T-helper 2 cell (primary cell): ENCODE measurements around the gene PTDSS2.
"Not testable (repeated sequence)": the region's sequence is repeated elsewhere in the genome, so short reads cannot be mapped to it uniquely, and the experiment has no call there.

Source experiments
- DNase-seq, 5 experiments: peaks; one replicate each; pipeline versions ENCODE4 v3.0.0 to v3.0.0-alpha.2; 2012 to 2022

The PTDSS2 gene

DNA sequence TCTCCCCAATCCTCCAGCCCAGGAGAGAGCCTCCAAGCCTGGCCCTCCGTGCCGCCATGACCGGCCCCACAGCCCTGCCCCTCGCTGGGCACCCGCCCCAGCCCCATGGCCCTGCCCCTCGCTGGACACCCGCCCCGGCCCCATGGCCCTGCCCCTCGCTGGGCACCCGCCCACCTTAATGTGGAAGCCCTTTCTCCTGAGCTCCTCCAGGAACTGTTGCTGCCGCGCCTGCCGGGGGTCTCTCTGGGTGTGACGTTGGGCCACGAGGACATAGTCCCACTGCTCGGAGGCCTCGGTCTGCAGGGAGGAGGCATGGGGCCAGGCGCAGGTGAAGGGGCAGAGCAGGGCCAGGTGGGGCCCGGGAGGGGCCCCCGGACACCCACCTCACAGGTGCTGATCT, 16.4 kb upstream of the PTDSS2 start:
- no peak for DNase-seq

DNA sequence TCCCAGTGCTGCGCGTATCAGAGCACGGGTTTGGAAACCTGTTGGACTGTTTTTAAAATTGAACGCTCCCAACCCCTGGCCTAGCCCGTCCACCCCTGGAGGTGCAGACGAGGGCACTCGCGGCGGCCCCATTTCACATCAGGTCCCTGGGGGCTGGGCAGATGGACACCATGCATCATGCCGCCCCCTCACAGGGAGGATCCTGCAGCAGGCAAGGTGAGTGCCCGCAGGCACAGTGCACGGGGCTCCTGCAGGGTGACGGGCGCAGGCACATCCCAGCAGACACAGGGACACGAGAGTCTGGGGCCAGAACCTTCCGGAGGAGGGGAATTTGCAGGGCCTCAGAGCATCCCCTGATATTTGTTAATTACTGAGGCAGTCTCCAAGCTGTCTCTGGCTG, 15.6 kb upstream of the PTDSS2 start:
- DNase-seq, result no peak

DNA sequence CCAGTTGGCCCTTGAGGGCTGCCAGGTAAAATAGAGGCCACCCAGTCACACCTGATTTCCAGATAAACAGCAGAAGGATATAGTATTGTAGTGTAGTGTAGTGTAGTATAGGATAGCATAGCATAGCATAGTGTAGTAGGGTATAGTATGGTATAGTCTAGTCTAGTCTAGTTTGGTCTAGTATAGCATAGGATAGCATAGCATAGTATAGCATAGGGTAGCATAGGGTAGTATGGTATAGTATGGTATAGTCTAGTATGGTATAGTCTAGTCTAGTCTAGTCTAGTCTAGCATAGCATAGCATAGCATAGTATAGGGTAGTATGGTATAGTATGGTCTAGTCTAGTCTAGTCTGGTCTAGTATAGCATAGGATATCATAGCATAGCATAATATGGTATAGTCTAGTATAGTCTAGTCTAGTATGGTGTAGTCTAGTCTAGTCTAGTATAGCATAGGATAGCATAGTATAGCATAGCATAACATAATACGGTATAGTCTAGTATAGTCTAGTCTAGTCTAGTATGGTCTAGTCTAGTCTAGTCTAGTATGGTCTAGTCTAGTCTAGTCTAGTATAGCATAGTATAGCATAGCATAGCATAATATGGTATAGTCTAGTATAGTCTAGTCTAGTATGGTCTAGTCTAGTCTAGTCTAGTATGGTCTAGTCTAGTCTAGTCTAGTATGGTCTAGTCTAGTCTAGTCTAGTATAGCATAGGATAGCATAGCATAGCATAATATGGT, 14.9 kb upstream of the PTDSS2 start:
- DNase-seq, result not testable (repeated sequence)

DNA sequence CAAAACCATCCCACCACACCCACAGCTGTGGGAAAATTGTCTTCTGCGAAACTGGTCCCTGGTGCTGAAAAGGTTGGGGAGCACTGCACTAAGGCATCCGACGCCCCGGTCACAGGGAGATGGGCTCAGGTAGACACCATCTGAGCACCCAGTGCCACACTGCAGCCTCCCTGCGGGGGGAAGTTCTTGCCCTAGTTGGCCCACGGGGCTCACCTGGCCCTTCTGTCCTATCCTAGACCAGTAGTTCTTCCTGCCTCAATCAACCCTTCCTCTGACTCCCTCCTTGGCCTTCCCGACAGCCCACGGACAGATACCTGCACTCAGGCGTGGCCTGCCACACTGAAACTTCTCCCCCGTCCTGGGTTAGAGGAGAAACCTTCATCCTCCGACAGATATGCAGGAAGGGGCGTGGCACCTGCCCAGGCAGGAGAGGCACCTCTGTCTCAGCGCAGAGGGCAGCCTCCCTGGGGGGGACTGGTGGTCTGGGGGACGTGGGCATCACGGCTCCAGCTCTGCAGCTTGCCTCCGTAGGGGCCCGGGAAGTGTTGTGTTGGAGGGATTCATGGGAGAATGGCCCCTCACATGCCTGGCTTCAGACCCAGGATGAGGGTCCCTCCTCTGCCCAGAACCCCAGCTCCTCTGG, 12.7 kb upstream of the PTDSS2 start:
- DNase-seq, result peak in 1 of 5 experiments; percentile 1

DNA sequence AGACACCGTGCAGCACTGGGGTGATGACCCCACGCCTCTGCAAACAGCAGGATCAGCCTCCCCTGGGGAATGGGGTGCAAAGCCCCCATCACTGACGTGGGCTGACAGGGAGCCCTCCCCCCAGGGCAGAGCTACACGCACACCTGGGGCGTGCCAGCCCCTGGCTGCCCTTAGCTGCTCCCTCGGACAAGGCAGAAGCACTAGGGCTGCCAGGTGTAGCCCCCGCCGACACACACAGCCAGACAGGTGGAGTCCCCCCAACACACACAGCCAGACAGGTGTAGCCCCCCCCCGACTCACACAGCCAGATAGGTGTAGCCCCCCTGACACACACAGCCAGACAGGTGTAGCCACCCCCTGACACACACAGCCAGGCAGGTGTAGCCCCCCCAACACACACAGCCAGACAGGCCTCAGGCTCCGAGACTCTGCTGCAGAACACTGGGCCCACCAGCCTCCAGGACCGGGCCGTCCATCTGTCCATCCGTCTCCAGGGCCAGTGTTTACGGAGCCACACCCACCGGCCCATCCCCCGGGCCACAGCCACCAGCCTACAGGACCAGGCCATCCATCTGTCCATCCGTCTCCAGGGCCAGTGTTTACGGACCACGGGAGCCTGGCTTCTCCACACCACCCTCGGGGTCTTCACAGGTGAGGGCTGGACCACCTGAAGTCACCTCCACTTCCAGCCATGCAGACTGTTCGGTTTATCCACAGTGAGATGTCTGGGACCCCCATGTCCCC, 11.8 kb upstream of the PTDSS2 start:
- peak in 1 of 5 experiments; percentile 2 for DNase-seq

DNA sequence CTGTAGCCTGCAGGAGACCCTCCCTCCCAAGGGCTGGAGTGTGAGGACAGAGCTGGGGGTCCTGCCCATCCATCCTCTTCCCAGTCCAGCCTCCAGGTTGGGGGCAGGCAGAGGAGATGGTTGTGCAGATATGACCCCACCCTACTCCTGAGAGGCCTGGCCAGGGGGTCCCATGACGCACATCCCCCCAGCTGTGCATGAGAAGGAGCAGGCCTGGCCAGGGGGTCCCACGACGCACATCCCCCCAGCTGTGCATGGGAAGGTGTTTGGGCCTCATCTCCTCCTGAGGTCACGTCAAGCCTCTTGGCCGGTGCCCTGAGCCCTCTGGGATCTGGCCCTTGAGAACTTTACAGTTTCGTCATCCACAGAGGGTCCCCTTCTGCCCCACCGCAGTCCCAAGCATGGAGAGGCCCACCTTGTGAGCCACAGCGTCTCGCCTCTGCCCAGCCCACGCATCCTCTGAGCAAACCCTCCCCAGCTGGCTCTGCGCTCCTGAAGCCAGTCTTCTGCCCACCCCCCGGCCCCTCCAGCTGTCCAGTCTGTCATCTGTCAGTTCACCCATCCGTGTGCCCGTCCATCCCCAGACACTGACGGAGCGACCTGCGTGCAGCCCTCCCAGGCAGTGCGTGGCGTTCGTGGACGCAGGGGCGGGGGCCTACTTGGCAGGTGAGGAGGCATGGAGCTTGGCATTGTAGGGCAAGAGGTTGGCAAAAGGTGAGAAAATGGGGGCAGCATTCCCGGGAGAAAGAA, 10.6 kb upstream of the PTDSS2 start:
- DNase-seq, result peak in 1 of 5 experiments; percentile 2

DNA sequence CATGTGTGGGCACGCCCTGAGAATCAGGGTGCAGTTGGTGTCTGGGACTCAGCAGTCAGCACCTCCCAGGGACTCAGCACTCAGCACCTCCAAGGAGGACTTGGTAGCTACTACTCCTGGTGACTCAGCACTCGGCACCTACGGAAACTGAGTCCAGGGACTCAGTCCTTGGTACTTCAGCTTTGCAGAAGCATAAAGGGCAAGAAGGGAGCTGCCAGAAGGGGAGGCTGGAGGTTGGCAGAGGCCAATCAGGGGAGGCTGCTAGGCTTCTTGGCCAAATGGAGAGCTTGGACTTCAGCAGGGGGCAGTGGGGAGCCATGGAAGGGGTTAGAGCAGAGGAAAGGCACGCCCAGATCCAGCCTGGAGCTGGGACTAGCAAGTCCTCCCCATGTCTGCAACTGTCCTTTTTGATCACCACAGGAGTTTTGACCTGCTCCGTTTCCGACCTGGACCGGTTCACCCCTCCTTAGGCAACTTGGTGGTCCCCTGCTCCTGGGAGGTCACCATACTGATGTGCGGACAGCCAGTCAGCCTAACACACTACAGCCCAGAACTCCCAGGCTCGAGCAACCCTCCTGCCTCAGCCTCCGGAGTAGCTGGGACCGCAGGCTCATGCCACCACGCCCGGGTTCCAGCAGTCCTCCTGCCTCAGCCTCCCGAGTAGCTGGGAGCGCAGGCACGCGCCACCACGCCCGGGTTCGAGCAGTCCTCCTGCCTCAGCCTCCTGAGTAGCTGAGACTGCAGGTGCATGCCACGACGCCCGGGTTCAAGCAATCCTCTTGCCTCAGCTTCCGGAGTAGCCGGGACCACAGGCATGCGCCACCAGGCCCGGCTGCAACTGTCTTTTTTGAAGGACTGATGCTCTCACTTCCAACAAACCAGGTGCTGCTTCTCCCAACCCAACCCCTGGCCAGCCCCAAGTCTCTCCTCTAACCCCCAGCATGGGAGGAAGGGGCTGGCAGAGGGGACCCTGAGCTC, 9.7 kb upstream of the PTDSS2 start:
- DNase-seq, result peak in 1 of 5 experiments; percentile 3

DNA sequence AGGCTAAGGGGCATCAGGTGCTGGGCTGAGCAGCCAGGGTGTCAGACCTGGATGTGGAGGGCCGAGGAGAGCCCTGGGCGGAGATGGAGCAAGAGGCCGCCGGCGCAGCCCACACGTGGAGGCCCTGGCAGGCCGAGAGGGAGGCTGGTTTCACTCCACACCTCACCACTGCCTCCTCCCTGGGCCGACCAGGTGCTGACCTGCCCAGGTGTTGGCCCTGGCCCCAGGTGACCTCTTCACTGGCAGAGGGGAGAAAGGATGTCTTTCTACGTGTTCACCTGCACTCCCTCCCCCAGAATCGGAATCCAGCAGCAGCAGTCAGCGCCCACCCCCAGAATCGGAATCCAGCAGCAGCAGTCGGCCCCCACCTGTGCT, 9.0 kb upstream of the PTDSS2 start:
- no peak for DNase-seq

DNA sequence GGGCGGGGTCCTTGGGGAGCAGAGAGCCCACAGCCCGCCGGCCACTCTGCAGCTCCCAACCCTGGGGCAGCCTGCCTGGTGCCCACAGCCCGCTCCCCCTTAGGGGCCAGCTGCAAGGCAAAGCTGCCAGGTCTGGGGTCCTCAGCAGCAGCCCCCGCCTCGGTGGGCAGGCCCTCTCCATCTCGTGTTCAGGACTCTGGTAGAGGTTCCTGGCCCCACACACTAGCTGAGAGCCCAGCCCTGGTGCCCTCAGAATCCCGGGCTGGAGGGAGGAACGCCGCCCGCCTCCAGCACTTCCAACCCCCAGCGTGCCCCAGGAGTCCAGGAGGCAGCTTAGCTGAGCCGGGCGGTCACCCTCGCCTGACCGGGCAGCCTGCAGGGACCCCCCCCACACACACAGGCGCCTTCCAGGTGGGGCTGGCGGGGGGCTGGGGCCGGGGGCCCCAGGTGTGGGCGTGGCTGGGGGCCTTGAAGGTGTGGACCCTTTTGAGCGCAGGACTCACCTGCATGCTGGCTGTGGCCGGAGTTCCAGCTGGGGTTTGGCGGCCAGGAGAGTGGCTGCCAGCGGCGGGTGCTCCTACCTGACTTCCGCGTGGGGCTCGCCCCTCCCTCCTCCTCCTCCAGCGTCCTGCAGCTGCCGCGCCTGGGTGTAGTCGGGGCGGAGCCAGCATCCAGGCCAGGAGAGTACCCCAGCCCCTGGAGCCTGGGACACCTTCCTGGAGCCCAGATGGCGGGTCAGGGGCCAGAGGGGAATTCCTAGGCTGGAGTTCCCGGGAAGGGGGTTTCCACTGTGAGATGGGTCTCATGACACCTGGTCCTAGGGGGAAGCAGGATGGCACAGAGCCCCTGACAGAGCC, 8.4 kb upstream of the PTDSS2 start, which contains the start of gene ANO9:
TSS of gene ANO9 (minus strand) at position 594 of the 857 bp plus-strand sequence. CDS start at position 509, 85 bp downstream.
- peak; percentile 38 to 81 (median 45) for DNase-seq

DNA sequence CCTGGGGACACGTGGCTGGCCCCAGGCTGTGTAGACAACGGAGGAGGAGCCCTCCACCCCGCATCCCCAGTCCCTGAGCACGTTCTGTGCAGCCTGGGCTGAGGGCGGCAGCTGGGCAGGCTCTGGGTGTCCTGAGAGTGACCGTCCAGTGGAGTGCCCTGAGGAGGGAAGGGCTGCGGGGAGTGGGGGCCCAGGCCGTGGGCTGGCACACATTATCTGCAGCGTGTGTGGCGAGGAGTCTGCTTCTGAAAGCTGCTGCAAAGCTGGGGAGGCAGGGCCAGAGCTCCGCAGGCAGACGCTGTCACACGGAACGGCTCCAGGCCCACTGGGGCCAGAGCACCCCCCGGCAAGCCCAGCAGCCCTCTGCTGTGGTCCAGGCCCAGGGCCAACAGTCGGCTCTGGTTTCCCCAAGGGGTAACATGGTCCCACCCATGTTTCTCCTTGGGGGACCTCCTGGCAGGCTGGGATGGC, 7.4 kb upstream of the PTDSS2 start:
- DNase-seq, result no peak

DNA sequence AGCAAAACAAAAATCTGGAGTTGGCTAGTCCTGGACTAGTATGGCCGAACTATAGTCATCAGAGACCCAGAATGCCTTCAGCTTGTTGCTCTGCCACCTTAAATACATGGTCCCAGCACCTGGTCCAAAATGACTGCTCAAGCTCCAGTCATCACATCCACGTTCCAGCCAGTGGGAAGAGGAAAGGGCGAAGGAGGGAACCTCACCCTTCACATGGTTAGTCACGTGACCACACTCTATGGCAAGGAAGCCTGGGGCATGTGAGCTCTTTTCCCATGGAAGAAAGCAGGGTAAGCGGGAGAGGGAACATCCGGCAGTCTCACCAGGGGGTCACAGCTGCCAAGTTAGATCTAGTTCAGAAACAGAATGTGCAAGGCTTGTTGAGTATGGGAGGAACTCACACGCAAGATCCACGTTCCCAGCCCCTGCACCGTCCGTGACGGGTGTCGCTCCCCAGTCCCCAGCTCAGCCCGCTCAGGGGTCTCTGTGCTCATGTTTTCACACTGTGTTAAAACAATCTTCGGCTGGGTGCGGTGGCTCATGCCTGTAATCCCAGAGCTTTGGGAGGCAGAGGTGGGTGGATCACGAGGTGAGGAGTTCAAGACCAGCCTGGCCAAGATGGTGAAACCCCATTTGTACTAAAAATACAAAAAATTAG, 6.4 kb upstream of the PTDSS2 start:
- no peak for DNase-seq

DNA sequence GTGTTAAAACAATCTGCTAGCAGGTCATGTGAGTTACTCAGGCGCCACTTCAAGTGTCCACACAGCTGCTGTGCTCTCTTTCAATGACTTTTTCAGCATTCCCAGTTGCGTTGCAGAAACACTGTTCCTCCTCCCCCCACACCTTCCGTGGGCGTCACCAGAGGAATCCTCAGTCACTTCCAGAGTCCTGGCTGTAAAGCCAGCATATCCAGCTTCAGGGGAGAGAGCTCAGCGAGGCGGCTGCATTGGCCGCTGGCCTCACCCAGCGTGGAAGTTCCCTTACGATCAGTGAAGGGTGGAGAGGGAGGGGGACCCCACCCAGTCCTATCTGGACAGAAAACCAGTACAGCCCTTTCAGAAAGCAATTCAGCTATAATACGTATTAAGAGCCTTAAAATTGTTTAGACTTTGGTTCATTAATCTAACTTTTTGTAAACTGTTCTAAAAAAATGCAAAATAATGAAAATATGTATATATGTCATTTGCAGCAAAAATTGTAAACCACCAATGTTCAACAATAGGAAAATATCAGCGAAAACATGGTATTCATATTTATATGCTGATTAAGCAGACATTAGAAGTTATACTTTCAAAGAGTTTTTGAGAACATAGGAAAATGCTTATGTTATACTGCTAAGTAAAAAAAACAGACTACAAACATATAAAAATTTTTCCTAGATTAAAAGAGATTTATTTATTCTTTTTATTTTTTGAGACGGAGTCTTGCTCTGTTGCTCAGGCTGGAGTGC, 5.5 kb upstream of the PTDSS2 start:
- no peak for DNase-seq

DNA sequence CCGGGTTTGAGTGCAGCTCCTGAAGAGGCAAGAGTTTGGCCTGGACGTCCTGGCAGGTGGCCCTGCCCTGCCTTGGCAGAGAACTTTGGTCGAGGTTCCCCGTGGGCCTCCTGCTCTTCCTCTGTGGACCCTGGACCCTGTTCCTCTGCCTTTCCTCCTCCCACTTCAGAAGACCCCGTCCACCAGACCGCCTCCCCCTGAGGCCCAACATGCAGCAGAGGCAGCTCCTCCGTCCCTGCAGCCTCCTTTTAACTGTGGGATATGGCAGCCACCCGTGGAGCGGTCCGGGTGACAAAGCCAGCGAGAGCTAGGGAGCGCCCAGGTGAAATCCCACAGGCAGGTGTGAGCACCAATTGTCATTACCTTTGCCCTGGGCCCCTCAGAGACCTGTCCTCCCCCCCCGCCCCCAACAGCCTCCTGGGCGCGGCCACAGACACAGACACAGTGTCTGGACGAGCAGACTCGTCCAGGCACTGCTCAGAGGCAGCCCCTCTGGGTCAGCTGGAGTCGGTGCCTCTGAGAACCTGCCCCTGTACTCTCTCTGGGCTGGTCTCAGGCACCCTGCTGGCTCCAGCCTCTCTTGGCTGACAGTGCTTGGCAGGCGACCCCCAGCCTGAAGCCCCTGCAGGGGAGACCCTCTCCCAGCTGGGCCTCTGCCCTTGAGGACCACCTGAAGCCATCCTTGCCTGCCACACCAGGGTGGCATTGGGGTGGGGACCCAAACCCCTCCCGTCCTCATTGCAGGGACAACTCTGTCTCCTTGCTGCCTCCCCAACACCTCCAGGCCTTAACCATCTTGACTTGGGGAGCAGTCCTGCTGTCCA, 4.1 kb upstream of the PTDSS2 start:
- no peak for DNase-seq

DNA sequence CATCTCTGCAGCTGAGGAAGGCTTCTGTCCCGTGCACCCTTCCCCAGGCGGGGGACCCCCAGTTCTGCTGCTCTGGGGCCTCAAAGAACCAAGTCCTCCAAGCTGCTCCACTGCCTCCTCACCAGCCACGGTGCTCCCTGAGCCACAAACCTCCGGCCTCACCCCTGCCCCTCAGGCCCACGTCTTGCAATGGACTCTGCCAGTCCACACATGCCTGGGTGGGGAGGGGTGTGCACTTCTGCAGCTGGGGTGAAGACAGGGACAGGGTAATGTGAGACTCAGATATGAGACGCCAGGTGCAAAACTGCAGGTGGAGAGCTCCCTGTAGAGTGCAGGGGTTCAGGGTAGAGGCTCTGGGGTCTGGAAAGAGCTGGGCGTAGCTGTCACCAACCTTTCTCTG, 3.2 kb upstream of the PTDSS2 start:
- DNase-seq, result no peak

DNA sequence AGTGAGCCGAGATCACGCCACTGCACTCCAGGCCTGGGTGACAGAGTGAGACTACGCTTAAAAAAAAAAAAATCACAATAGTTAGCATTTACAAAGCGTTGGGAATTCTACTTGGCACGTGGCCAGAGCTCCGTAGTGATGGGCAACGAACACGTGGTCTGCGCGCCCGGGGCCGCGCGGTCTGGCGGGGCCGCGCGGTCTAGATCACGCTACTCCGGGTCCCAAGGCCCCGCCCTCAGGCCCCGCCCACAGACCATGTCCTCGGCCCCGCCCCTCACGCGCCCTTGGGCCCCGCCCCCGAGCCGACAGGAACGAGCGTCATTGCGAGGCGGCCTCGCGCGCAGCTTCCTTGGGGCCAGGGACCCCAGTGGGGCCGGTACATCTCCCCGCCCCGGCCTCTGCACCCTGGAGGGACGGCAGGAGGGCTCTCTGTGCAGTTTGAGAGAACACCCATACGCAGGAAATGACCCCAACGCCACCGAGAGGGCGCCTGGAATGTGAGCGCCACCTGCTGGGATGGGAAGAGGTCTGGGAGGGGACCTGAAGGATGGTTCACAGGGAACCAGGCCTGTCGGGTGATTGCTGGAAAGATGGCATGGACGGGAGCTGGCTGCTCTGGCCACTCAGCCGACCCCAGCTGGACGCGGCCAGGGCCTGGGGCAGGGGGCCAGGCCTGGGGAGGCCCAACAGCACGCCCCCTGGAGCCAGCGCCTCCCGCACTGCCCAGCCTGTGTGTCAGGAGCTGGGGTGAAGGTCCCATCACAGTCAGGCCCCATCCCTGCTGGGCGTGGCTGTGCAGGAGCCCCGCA, 2.0 kb upstream of the PTDSS2 start:
- peak; percentile 86 to 98 (median 92) for DNase-seq

DNA sequence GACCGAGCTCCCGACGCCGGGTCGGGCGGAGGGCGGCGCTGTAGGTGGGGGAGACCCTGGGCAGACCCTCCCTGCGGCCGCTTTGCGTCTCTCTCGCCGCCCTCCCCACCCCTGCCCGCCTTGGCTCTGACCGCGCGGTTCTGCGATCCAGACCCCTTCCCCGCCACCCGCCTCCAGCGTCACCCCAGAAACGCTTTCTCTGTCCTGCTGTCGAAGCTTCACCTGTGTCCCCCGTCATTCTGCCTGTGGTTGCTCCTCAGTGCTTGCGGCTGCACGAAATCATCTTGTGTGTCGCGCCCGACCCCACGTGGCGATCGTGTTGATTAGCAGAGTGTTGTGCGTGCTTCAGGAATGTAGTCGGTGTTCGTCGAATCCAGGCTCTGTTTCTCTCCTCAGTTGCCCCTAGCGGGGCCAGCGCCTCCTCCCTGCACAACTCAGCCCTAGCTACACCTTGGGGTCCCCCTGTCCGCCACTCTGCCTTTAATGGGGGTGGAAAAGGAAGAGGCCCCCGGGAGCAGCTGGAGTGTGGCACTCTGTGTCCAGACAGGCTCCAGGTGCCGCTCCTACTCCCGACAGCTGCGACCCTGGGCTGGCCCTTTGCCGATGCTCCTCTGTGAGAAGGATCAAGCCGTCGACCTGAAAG, 851 bp downstream of the PTDSS2 start:
- peak; percentile 47 to 91 (median 73) for DNase-seq

DNA sequence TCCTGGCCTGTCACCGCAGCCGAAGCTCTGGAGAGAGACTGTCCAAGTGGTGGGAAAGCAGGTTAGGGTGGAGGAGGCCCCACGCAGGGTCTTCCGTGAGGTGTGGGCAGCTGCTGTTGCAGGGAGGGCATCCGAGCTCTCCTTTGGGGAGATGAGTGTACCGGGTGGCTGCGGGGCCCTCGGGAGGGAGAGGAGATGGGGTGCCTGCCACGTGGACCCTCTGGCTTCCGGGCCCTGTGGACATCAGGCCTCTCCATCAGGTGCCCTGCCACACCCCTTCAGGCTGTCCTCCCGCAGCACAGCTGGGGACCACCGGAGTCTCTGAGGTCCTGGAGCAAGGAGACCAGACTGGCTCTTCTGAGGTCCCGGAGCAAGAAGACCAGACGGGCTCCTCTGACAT, 1.7 kb downstream of the PTDSS2 start:
- DNase-seq, result no peak
